ENCODE results near the gene NKX1-1.
"Not testable (repeated sequence)": the region's sequence is repeated elsewhere in the genome, so short reads cannot be mapped to it uniquely, and the experiment has no call there.

NKX1-1 gene

DNA sequence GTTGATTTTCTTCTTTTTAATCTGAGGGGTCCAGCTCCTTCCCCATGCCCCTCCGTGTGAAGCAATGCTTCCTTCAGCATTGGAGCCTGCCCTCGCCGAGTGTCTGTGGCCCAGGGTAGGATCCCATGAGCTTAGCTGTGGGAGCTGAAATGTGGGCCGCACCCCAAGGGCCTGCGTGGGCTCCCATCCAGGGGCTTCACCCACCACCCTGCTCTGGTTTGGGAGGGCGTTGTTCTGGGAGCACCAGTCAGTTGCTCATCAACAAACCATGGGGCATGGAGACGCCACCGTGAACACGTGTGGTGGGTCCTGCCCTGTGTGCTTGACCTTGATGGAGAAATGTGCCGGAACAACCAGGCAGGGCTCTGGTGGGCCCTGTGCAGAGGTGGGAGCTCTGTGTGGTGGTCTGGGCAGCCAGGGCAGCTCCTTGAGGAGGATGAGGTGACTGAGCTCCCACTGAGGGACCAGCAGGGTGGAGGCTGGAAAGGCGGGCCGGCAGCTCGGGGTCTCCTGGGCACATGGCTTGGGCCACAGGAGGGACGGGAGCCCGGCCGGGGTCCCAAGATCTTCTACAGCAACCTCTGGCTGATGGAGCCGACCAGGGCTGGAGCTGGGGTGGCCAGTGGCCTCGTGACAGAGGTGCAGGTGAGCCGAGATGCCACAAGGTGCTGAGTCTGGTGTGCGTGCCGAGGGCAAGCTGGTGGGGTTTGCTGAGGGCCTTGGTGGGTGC is 39.6 kb upstream of the NKX1-1 start:
- TF ChIP-seq, protein P1, sequence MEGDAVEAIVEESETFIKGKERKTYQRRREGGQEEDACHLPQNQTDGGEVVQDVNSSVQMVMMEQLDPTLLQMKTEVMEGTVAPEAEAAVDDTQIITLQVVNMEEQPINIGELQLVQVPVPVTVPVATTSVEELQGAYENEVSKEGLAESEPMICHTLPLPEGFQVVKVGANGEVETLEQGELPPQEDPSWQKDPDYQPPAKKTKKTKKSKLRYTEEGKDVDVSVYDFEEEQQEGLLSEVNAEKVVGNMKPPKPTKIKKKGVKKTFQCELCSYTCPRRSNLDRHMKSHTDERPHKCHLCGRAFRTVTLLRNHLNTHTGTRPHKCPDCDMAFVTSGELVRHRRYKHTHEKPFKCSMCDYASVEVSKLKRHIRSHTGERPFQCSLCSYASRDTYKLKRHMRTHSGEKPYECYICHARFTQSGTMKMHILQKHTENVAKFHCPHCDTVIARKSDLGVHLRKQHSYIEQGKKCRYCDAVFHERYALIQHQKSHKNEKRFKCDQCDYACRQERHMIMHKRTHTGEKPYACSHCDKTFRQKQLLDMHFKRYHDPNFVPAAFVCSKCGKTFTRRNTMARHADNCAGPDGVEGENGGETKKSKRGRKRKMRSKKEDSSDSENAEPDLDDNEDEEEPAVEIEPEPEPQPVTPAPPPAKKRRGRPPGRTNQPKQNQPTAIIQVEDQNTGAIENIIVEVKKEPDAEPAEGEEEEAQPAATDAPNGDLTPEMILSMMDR (IDR thresholded peaks at IDR 0.05; ENCODE audit: unreplicated experiment in 3 of 3): no peak
- no peaks in the 10 kb centered on the region for H3K36me3 Mint-ChIP-seq (ENCODE audit: low read depth)
- no peak overlapping the region for H3K27ac Mint-ChIP-seq
- no peaks in the 10 kb centered on the region for H3K9me3 Mint-ChIP-seq
- H3K27me3 Mint-ChIP-seq (ENCODE audit: low read depth): peaks cover 43% of the 10 kb centered on the region
- H3K4me3 Mint-ChIP-seq: no peak overlapping the region
- H3K4me1 Mint-ChIP-seq: no peaks in the 10 kb centered on the region

DNA sequence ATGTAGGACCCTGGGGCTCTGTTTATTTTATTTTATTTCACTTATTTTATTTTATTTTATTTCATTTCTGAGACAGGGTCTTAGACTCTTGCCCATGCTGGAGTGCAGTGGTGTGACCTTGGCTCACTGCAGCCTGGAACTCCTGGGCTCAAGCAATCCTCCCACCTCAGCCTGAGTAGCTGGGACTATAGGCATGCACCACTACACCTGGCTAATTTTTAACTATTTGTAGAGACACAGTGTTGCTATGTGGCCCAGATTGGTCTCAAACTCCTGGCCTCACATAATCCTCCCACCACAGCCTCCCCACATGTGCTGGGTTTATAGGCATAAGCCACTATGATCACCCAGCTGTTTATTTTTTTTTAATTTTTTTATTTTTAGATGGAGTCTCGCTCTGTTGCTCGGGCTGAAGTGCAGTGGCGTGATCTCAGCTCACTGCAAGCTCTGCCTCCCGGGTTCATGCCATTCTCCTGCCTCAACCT is 37.5 kb upstream of the NKX1-1 start:
- not testable (repeated sequence) for H3K9me3 Mint-ChIP-seq; H3K4me1 Mint-ChIP-seq; H3K36me3 Mint-ChIP-seq (ENCODE audit: low read depth); H3K4me3 Mint-ChIP-seq; H3K27ac Mint-ChIP-seq
- H3K27me3 Mint-ChIP-seq (ENCODE audit: low read depth): peaks cover 43% of the 10 kb centered on the region

DNA sequence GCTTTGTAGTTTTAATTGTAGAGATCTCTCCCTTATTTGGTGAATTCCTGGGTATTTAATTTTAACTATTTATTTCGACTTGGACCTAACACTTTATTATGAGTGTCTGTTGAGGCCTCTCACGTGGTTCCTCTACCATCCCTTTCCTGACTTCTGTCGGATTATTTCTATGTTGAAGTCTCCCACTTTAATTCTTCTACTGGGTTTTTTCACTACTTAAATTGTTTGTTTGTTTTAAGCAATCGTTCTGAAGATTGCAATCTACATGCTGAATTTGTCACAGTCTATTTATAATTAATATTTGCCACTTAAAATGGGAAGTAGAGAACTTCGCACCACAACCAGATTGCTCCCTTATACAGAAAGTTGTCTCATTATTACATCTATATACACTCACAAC is 20.8 kb upstream of the NKX1-1 start:
- Mint-ChIP-seq H3K27me3 (ENCODE audit: low read depth) (peaks cover 50% of the 10 kb centered on the region), H3K4me3 (no peak overlapping the region), H3K36me3 (ENCODE audit: low read depth) (no peaks in the 10 kb centered on the region), H3K9me3 (peaks cover 2% of the 10 kb centered on the region), H3K27ac (no peak overlapping the region), H3K4me1 (no peaks in the 10 kb centered on the region)
- TF ChIP-seq, protein P1 (IDR thresholded peaks at IDR 0.05; ENCODE audit: unreplicated experiment in 3 of 3): no peak

DNA sequence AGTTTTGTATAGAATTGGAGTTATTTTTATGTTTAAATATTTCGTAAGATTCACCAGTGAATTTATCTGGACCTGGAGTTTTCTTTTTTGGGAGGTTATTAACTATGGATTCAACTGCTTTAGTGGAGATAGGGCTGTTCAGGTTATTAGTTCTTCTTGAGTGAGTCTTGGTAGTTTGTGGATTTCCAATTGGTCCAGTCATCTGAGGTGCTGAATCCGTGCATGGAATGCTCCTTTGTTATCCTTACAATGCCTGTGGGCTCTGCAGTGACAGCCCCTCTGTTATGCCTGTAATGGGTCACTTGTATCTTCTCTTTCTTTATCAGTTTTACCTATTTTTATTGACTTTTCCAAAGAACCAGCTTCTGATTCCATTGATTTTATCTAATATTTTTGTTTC is 15.4 kb upstream of the NKX1-1 start:
- H3K4me1 Mint-ChIP-seq: no peaks in the 10 kb centered on the region
- no peak overlapping the region for H3K4me3 Mint-ChIP-seq
- no peaks in the 10 kb centered on the region for H3K36me3 Mint-ChIP-seq (ENCODE audit: low read depth)
- H3K27ac Mint-ChIP-seq: no peak overlapping the region
- H3K27me3 Mint-ChIP-seq (ENCODE audit: low read depth): peaks cover 94% of the 10 kb centered on the region
- H3K9me3 Mint-ChIP-seq: peaks cover 2% of the 10 kb centered on the region
- TF ChIP-seq, protein P1 (IDR thresholded peaks at IDR 0.05; ENCODE audit: unreplicated experiment in 3 of 3): no peak

DNA sequence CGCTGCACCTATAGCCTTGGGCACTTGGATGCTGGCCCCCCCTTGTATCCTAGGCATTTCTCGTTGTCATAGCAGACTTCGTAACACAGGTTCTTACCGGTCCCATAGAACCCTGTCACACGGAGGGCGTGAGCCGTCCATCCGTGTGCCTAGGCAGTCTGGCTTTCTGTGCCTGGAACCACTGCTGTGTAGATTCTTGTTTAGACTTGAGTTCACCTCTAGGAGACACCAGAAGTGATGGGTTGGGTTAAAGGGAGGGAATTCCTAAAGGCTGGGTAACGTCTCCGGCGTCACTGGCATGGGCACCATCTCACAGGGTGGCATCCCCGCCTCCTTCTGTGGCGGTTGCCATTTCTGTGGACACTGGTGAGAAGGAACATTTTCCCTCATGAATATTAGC is 13.5 kb upstream of the NKX1-1 start:
- Mint-ChIP-seq H3K9me3 (peaks cover 3% of the 10 kb centered on the region), H3K4me1 (no peaks in the 10 kb centered on the region), H3K27me3 (ENCODE audit: low read depth) (peaks cover 96% of the 10 kb centered on the region), H3K36me3 (ENCODE audit: low read depth) (no peaks in the 10 kb centered on the region), H3K4me3 (no peak overlapping the region), H3K27ac (no peak overlapping the region)
- TF ChIP-seq, protein P1 (IDR thresholded peaks at IDR 0.05; ENCODE audit: unreplicated experiment in 3 of 3): no peak

DNA sequence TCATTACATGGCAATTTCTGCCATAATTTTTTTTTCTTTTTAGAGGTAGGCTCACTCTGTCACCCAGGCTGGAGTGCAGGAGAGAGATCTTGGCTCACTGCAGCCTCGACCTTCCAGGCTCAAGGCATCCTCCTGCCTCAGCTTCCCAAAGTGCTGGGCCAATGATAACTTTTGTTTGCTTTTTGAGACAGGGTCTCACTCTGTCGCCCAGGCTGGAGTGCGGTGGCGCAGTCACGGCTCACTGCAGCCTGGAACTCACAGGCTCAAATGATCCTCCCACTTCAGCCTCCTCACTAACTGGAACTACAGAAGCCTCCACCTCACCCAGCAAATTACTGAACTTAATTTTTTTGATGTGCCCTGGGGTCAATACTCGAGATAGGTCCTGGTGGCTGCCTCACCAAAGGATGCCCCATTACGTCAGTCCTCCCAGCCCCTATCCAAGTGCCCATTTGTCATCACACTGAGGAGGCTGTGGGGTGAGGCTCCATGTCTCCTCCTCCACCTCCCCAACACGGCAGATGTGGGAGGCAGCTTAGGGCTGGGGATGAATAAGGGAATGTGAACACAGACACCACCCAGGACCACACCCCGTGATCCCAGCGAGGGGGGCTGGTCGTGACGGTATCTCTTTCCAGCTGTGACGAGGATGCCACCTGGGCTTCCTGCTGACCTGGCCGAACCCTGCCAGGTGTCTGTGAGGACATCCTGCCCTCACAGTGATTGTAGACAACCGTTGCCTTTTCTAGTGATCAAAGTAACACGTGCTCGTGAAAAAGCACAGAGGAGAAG is 12.4 kb upstream of the NKX1-1 start:
- H3K36me3 Mint-ChIP-seq (ENCODE audit: low read depth): no peaks in the 10 kb centered on the region
- TF ChIP-seq, protein P1 (IDR thresholded peaks at IDR 0.05; ENCODE audit: unreplicated experiment in 3 of 3): no peak
- H3K4me3 Mint-ChIP-seq: no peak overlapping the region
- peaks cover 3% of the 10 kb centered on the region for H3K9me3 Mint-ChIP-seq
- H3K27ac Mint-ChIP-seq: no peak overlapping the region
- H3K4me1 Mint-ChIP-seq: no peaks in the 10 kb centered on the region
- peaks cover 90% of the 10 kb centered on the region for H3K27me3 Mint-ChIP-seq (ENCODE audit: low read depth)
